Muscle layer of colon (tissue), 2 donors: Measurements from ENCODE around the gene CBLN3.

Experiments
- H3K27ac ChIP-seq: one replicate; pipeline ENCODE4 v1.7.0; 2013; ENCODE audit warnings: low read depth, mild to moderate bottlenecking, low read length, moderate library complexity
- H3K27me3 ChIP-seq, 2 donors: one replicate each; pipeline ENCODE4 v1.7.0; 2013; ENCODE audit warnings: low read length in 2 of 2, mild to moderate bottlenecking in 2 of 2; ENCODE audit not compliant: insufficient read depth in 2 of 2, control insufficient read depth in 1 of 2
- H3K36me3 ChIP-seq: one replicate; pipeline ENCODE4 v1.7.0; 2013; ENCODE audit warnings: mild to moderate bottlenecking, low read length; ENCODE audit not compliant: insufficient read depth
- H3K4me1 ChIP-seq: one replicate; pipeline ENCODE4 v1.7.0; 2013; ENCODE audit warnings: mild to moderate bottlenecking, low read length; ENCODE audit not compliant: insufficient read depth
- H3K4me3 ChIP-seq, 2 donors: one replicate each; pipeline ENCODE4 v1.7.0; 2013; ENCODE audit warnings: low read length in 2 of 2, low read depth in 1 of 2, mild to moderate bottlenecking in 1 of 2, moderate library complexity in 1 of 2
- H3K9ac ChIP-seq: one replicate; pipeline ENCODE4 v1.7.0; 2013; ENCODE audit warnings: low read length
- H3K9me3 ChIP-seq: one replicate; pipeline ENCODE4 v1.7.0; 2013; ENCODE audit warnings: mild to moderate bottlenecking, low read length
- donor health status: abdominal sarcoma.
- donor health status: Adenocarcinoma of cecum.

Gene CBLN3

GRCh38 chr14:24416932-24417619 lies 12.4 kb downstream of the CBLN3 start:
- no peaks in the 10 kb centered on the region for H3K27me3 ChIP-seq
- H3K9ac ChIP-seq, result no peak overlapping the region

GRCh38 chr14:24416254-24416931 lies 13.1 kb downstream of the CBLN3 start:
- Histone ChIP-seq H3K4me3 (no peak overlapping the region), H3K9me3 (no peaks in the 10 kb centered on the region), H3K27ac (no peak overlapping the region), H3K36me3 (peaks cover 14% of the 10 kb centered on the region), H3K4me1 (peaks cover 8% of the 10 kb centered on the region), H3K9ac (no peak overlapping the region), H3K27me3 (no peaks in the 10 kb centered on the region)

More at GRCh38 chr14:24416932-24417619, 12.4 kb downstream of the CBLN3 start:
- H3K36me3 ChIP-seq, result peaks cover 14% of the 10 kb centered on the region
- H3K27ac ChIP-seq, result no peak overlapping the region
- H3K9me3 ChIP-seq, result no peaks in the 10 kb centered on the region
- no peak overlapping the region for H3K4me3 ChIP-seq
- H3K4me1 ChIP-seq, result peaks cover 8% of the 10 kb centered on the region

DNA sequence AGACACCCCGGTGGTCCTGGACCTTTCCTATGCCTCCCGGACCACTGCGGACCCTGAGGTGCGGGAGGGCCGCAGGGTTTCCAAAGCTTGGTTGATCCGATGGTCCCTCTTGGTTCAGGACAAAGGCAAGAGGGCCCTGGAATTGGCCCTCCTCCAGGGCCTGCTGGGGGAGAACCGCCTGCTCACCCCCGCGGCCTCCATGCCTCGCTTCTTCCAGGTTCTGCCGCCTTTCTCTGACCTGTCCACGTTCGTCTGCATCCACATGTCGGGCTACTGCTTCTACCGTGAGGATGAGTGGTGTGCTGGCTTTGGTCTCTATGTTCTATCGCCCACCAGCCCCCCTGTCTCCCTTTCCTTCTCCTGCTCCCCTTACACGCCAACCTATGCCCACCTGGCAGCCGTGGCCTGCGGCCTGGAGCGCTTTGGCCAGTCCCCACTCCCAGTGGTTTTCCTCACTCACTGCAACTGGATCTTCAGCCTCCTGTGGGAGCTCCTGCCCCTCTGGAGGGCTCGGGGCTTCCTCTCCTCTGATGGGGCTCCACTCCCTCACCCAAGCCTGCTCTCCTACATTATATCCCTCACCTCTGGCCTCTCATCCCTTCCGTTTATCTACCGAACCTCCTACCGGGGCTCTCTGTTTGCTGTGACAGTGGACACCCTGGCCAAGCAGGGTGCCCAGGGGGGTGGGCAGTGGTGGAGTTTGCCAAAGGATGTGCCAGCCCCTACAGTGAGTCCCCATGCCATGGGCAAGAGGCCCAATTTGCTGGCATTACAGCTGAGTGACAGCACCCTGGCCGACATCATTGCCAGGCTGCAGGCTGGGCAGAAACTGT lies 13.8 kb downstream of the CBLN3 start:
- Histone ChIP-seq H3K9me3 (no peaks in the 10 kb centered on the region), H3K27me3 (no peaks in the 10 kb centered on the region), H3K27ac (no peak overlapping the region), H3K4me3 (no peak overlapping the region), H3K9ac (no peak overlapping the region), H3K36me3 (peaks cover 14% of the 10 kb centered on the region), H3K4me1 (peaks cover 8% of the 10 kb centered on the region)

DNA sequence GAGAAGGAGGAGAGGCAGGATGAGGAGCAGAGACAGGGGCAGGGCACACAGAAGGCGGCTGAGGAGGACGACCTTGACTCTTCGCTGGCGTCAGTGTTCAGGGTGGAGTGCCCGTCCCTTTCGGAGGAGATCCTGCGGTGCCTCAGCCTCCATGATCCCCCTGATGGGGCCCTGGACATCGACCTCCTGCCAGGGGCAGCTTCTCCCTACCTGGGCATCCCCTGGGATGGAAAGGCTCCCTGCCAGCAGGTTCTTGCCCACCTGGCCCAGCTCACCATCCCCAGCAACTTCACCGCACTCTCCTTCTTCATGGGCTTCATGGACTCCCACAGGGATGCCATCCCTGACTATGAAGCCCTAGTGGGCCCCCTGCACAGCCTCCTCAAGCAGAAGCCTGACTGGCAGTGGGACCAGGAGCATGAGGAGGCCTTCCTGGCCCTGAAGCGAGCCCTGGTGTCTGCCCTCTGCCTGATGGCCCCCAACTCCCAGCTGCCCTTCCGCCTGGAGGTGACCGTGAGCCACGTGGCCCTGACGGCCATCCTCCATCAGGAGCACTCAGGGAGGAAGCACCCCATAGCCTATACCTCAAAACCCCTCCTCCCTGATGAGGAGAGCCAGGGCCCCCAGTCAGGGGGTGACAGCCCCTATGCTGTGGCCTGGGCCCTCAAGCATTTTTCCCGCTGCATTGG lies 14.6 kb downstream of the CBLN3 start:
- Histone ChIP-seq H3K27ac (no peak overlapping the region), H3K4me1 (peaks cover 8% of the 10 kb centered on the region), H3K9me3 (no peaks in the 10 kb centered on the region), H3K4me3 (no peak overlapping the region), H3K27me3 (no peaks in the 10 kb centered on the region), H3K9ac (no peak overlapping the region), H3K36me3 (peaks cover 14% of the 10 kb centered on the region)

GRCh38 chr14:24414077-24414476 lies 15.4 kb downstream of the CBLN3 start:
- H3K27me3 ChIP-seq, result no peaks in the 10 kb centered on the region
- no peaks in the 10 kb centered on the region for H3K9me3 ChIP-seq
- no peak overlapping the region for H3K9ac ChIP-seq
- peaks cover 14% of the 10 kb centered on the region for H3K36me3 ChIP-seq
- H3K4me1 ChIP-seq, result peaks cover 7% of the 10 kb centered on the region
- H3K4me3 ChIP-seq, result no peak overlapping the region
- no peak overlapping the region for H3K27ac ChIP-seq

DNA sequence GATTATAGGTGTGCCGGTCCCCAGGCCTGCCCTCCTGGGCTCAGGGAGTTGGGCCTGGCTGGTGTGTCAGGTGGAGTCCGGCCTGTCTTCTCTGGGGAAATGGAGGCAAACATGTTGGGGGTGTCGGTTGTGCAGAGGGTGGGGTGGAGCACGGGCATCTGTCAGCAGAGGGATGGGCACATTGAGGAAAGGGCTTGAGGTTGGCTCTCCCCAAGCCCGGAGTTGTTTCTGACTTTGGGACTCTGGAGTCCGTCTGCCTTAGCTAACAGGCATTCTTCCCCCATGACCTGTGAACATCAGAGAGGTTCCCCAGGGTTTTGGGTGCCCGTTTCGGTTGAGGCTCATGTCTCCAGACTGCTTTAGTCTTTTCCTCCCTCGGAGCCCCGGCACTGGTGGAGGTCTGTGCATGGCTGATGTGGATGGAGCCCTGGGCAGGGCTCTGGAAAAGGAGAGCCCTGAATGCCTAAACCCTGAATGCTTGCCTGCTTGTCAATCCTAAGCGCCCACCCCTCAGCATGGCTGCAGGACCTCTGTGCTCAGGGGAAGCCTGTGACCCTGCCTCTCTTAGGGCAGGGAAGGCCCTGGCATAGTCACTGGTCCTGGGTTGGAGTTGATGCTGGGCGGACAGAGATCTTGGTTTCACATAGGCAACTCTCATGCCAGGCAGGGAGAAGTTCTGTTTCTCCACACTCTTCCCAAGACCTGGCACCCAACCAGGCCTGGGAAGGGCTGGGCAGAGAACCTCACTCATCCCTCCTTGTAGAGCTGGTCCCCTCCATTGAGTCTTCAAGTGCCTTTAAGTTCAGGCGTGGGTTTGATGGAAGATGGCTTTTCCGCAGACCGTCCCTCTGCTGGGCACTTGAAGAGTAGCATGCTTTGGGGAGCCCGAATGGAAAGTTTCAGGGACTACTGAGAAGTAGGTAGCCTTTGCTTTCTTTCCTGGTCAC lies 17.8 kb downstream of the CBLN3 start:
- Histone ChIP-seq H3K4me3 (no peak overlapping the region), H3K27ac (no peak overlapping the region), H3K36me3 (peaks cover 24% of the 10 kb centered on the region), H3K27me3 (no peaks in the 10 kb centered on the region), H3K4me1 (no peaks in the 10 kb centered on the region), H3K9me3 (no peaks in the 10 kb centered on the region), H3K9ac (no peak overlapping the region)

GRCh38 chr14:24409956-24410355 lies 19.5 kb downstream of the CBLN3 start:
- H3K27ac ChIP-seq, result no peak overlapping the region
- no peaks in the 10 kb centered on the region for H3K27me3 ChIP-seq
- H3K9me3 ChIP-seq, result no peaks in the 10 kb centered on the region
- no peak overlapping the region for H3K9ac ChIP-seq
- H3K36me3 ChIP-seq, result peaks cover 23% of the 10 kb centered on the region
- H3K4me1 ChIP-seq, result no peaks in the 10 kb centered on the region
- no peak overlapping the region for H3K4me3 ChIP-seq

DNA sequence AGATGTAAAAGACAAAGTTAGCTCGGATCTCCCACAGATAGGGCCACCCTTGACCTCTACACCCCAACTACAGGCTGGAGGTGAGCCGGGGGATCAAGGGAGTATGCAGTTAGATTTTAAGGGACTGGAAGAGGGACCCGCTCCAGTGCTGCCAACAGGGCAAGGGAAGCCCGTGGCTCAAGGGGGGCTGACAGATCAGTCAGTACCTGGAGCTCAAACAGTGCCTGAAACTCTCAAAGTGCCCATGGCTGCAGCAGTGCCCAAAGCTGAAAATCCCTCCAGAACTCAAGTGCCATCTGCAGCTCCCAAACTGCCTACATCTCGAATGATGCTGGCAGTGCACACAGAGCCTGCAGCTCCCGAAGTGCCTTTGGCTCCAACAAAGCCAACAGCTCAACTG lies 20.3 kb downstream of the CBLN3 start:
- H3K9me3 ChIP-seq, result no peaks in the 10 kb centered on the region
- H3K36me3 ChIP-seq, result peaks cover 22% of the 10 kb centered on the region
- H3K4me3 ChIP-seq, result no peak overlapping the region
- H3K9ac ChIP-seq, result no peak overlapping the region
- no peak overlapping the region for H3K27ac ChIP-seq
- H3K27me3 ChIP-seq, result no peaks in the 10 kb centered on the region
- H3K4me1 ChIP-seq, result no peaks in the 10 kb centered on the region

- H3K9me3 ChIP-seq, result no peaks in the 10 kb centered on the region
- H3K27ac ChIP-seq, result no peak overlapping the region
- peaks cover 18% of the 10 kb centered on the region for H3K36me3 ChIP-seq
- no peak overlapping the region for H3K4me3 ChIP-seq
- H3K4me1 ChIP-seq, result peaks cover 4% of the 10 kb centered on the region
- H3K27me3 ChIP-seq, result no peaks in the 10 kb centered on the region
- no peak overlapping the region for H3K9ac ChIP-seq
These were observed 20.7 kb downstream of the CBLN3 start for GRCh38 chr14:24408764-24409163.

DNA sequence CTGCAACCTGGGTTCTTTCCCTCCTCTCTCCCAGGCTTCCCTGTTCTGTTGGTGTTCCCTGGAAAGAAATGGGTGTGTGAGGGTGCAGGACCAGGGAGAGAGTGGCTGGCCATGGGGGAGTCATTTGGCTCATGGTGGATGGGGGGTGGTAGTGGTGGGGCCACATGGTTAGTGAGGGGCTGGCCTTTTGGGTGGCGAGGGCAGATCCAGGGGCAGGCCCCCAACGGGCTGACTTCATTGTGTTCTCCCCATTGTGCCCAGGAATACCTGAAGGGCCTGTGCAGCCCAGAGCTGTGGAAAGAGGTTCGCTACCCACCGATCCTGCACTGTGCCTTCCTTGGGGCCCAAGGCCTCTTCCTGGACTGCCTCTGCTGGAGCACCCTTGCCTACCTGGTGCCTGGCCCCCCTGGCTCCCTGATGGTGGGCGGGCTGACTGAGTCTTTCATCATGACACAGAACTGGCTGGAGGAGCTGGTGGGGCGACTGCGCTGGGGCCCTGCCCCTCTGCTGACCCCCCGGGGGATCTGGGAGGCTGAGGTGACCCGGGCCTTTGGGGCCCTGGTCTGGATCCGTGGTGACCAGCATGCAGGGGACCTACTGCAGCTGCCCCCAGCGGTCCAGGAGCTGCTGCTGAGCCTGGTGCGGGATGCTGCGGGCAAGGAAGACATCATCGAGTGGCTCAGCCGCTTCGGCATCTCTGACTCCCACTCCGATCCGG lies 21.7 kb downstream of the CBLN3 start:
- Histone ChIP-seq H3K27ac (no peak overlapping the region), H3K27me3 (no peaks in the 10 kb centered on the region), H3K4me3 (no peak overlapping the region), H3K36me3 (peaks cover 14% of the 10 kb centered on the region), H3K9ac (no peak overlapping the region), H3K4me1 (peaks cover 14% of the 10 kb centered on the region), H3K9me3 (no peaks in the 10 kb centered on the region)
